ENCODE data around the gene C3orf52. TPM values are rescaled to one million over a fixed set of nuclear protein-coding genes. Genes with fewer than 3 reads are reported as not detected.

The C3orf52 gene
- total RNA-seq, 1 experiment from 2014 or later = 14.3 TPM

Small RNA genes lying within 50 kb of the gene (microRNA-seq; reads per million reads assigned to microRNA genes)
- gene MIR567 (ENCODE audit: borderline number of aligned reads) = not detected

Other genes starting within 250 kb of the C3orf52 start
- 23.5 to 40.3 TPM (median 24.9 TPM) in 3 replicates for gene PHLDB2, start 227.1 kb upstream of the C3orf52 start, total RNA-seq (2021)
- 27.6 to 32.4 TPM (median 29.2 TPM) in 3 replicates for gene ABHD10, start 107.4 kb upstream of the C3orf52 start, total RNA-seq (2021)
- gene TAGLN3, start 87.5 kb upstream of the C3orf52 start, total RNA-seq (2021) = 2.8 to 3.3 TPM (median 2.8 TPM) in 3 replicates
- not detected in 3 replicates for gene TMPRSS7, start 51.7 kb upstream of the C3orf52 start, total RNA-seq (2021)
- gene GCSAM, start 46.9 kb downstream of the C3orf52 start, total RNA-seq (2021) = 0.07 to 0.17 TPM in 2 of 3 replicates, not detected in the other
- 1.4 to 3.5 TPM (median 2.5 TPM) in 3 replicates for gene SLC9C1, start 207.8 kb downstream of the C3orf52 start, total RNA-seq (2021)
- gene CD200, start 246.8 kb downstream of the C3orf52 start, total RNA-seq (2021) = 46.8 to 56.1 TPM (median 54.1 TPM) in 3 replicates

Measured in WTC11 (cell line).